IMR-90 (cell line): Measurements from ENCODE around the gene ARL10. TPM values are rescaled to one million over a fixed set of nuclear protein-coding genes. Genes with fewer than 3 reads are reported as not detected.

ENCODE experiments used
- ATAC-seq: fragments of 200-7000 bp; cut with Tn5 transposase; 2 replicates; pipeline ENCODE4 v1.9.1; 2020; ENCODE audit warnings: low read depth, mild to moderate bottlenecking, moderate library complexity
- BruUV-seq: library from RNA; stranded (reverse); fragments of 400-500 nt; replicated peaks from 2 replicates; lab custom pipeline; 2021; lab: Mats Ljungman, UMichigan
- CTCF ChIA-PET: fragments of 300-600 bp; formaldehyde crosslinking; extraction: SDS; loops from one replicate; lab custom pipeline; 2021; ENCODE audit warnings: antibody characterized with exemption; lab: Yijun Ruan, JAX
- POLR2A ChIA-PET: fragments of 300-600 bp; sonication (Branson Sonifier 250); formaldehyde crosslinking; loops from one replicate; lab custom pipeline; 2022; ENCODE audit warnings: antibody characterized with exemption; ENCODE audit not compliant: unreplicated experiment; lab: Charles Lee
- DNase-seq: peaks from one replicate; pipeline ENCODE4 v3.0.0; 2013
- H2AFZ ChIP-seq: replicated peaks from 2 replicates; pipeline ENCODE3; 2013; ENCODE audit warnings: low read length, mild to moderate bottlenecking; ENCODE audit not compliant: poor library complexity
- H2AK5ac ChIP-seq: 2 replicates; pipeline ENCODE4 v1.6.1; 2013; ENCODE audit warnings: low read depth, low read length, inconsistent platforms
- H2AK9ac ChIP-seq: replicated peaks from 2 replicates; pipeline ENCODE3; 2013; ENCODE audit warnings: mild to moderate bottlenecking, low read depth, low read length, moderate library complexity; ENCODE audit not compliant: poor library complexity
- H2BK120ac ChIP-seq: 2 replicates; pipeline ENCODE4 v1.6.1; 2013; ENCODE audit warnings: low read depth, low read length, inconsistent platforms
- H2BK15ac ChIP-seq: 3 replicates; pipeline ENCODE4 v1.6.1; 2013; ENCODE audit warnings: low read depth, low read length, inconsistent platforms
- H2BK20ac ChIP-seq: 2 replicates; pipeline ENCODE4 v1.6.1; 2013; ENCODE audit warnings: low read depth, mild to moderate bottlenecking, inconsistent platforms, low read length, moderate library complexity
- H2BK5ac ChIP-seq: 2 replicates; pipeline ENCODE4 v1.6.1; 2013; ENCODE audit warnings: mild to moderate bottlenecking, low read depth, low read length, inconsistent platforms; ENCODE audit not compliant: poor library complexity, severe bottlenecking
- H3K14ac ChIP-seq: replicated peaks from 2 replicates; pipeline ENCODE4 v1.6.1; 2013; ENCODE audit warnings: low read depth, low read length, inconsistent platforms
- H3K18ac ChIP-seq: 2 replicates; pipeline ENCODE4 v1.6.1; 2013; ENCODE audit warnings: low read depth, low read length, control low read depth
- H3K23ac ChIP-seq: 2 replicates; pipeline ENCODE4 v1.6.1; 2013; ENCODE audit warnings: low read depth, low read length, inconsistent platforms
- H3K27ac ChIP-seq: 2 replicates; pipeline ENCODE4 v1.5.1; 2013; ENCODE audit warnings: mild to moderate bottlenecking, control low read depth, low read length; ENCODE audit not compliant: insufficient read depth
- H3K27me3 ChIP-seq: 2 replicates; pipeline ENCODE4 v1.6.1; 2013; ENCODE audit warnings: low read length; ENCODE audit not compliant: control insufficient read depth, insufficient read depth
- H3K36me3 ChIP-seq: 2 replicates; pipeline ENCODE4 v1.6.1; 2013; ENCODE audit warnings: low read length, mixed read lengths; ENCODE audit not compliant: control insufficient read depth, insufficient read depth
- H3K4ac ChIP-seq: 2 replicates; pipeline ENCODE4 v1.6.1; 2013; ENCODE audit warnings: low read depth, low read length, inconsistent platforms
- H3K4me1 ChIP-seq: 2 replicates; pipeline ENCODE4 v1.6.1; 2013; ENCODE audit warnings: low read length, mixed read lengths; ENCODE audit not compliant: control insufficient read depth, insufficient read depth
- H3K4me2 ChIP-seq: 2 replicates; pipeline ENCODE4 v1.6.1; 2013; ENCODE audit warnings: low read depth, mild to moderate bottlenecking, control low read depth, low read length, moderate library complexity
- H3K4me3 ChIP-seq: 2 replicates; pipeline ENCODE4 v1.5.1; 2013; ENCODE audit warnings: low read depth, mild to moderate bottlenecking, control low read depth, low read length, moderate library complexity; ENCODE audit not compliant: insufficient read depth
- H3K56ac ChIP-seq: 2 replicates; pipeline ENCODE4 v1.6.1; 2013; ENCODE audit warnings: low read length, inconsistent platforms; ENCODE audit not compliant: insufficient read depth; ENCODE audit errors: extremely low read depth
- H3K79me1 ChIP-seq, 2 experiments: 2 replicates each; pipeline ENCODE4 v1.6.1; 2013; ENCODE audit warnings: low read length in 2 of 2, inconsistent platforms in 1 of 2, low read depth in 1 of 2
- H3K9ac ChIP-seq: 2 replicates; pipeline ENCODE4 v1.6.1; 2013; ENCODE audit warnings: low read depth, low read length, control low read depth
- H3K9me1 ChIP-seq: 2 replicates; pipeline ENCODE4 v1.6.1; 2013; ENCODE audit warnings: low read length, inconsistent platforms; ENCODE audit not compliant: insufficient read depth
- H3K9me3 ChIP-seq: 2 replicates; pipeline ENCODE4 v1.6.1; 2013; ENCODE audit warnings: low read length; ENCODE audit not compliant: control insufficient read depth, insufficient read depth
- H4K20me1 ChIP-seq: 2 replicates; pipeline ENCODE4 v1.6.1; 2013; ENCODE audit warnings: low read length, inconsistent platforms; ENCODE audit not compliant: insufficient read depth
- H4K5ac ChIP-seq: 2 replicates; pipeline ENCODE4 v1.6.1; 2013; ENCODE audit warnings: mild to moderate bottlenecking, low read depth, low read length, control low read depth
- H4K8ac ChIP-seq, 2 experiments: 2 replicates each; pipeline ENCODE4 v1.6.1; 2013; ENCODE audit warnings: low read depth in 2 of 2, low read length in 2 of 2, control low read depth in 1 of 2, inconsistent platforms in 1 of 2
- H4K91ac ChIP-seq: 2 replicates; pipeline ENCODE4 v1.6.1; 2013; ENCODE audit warnings: low read depth, low read length, inconsistent platforms; ENCODE audit not compliant: insufficient read depth
- FOS ChIP-seq: fragments of 150-350 bp; IDR thresholded peaks from 2 replicates; pipeline ENCODE4 v1.6.1; 2016; ENCODE audit warnings: low read depth, low read length
- MAZ ChIP-seq: IDR thresholded peaks from 2 replicates; pipeline ENCODE4 v1.6.1; 2012; ENCODE audit warnings: low read depth, mild to moderate bottlenecking, low read length, improper control_type of control experiment, moderate library complexity, borderline replicate concordance
- MXI1 ChIP-seq: IDR thresholded peaks from 2 replicates; pipeline ENCODE4 v1.6.1; 2012; ENCODE audit warnings: low read depth, mild to moderate bottlenecking, low read length, moderate library complexity, borderline replicate concordance
- NFE2L2 ChIP-seq: fragments of 150-350 bp; IDR thresholded peaks from 2 replicates; pipeline ENCODE4 v1.6.1; 2016; ENCODE audit warnings: low read depth, mild to moderate bottlenecking, low read length
- WGBS, 2 experiments: methylation state at CpG; one replicate each; pipeline versions ENCODE4 v1.1.5 to v1.1.7; 2013; ENCODE audit warnings: missing lambda C conversion rate in 2 of 2; ENCODE audit not compliant: insufficient read length in 1 of 2; ENCODE audit errors: extremely low coverage in 2 of 2; 5-methylcytosine and 5-hydroxymethylcytosine counted together
- dilution Hi-C: fragments of 300-500 bp; cut with HindIII; formaldehyde crosslinking; loops from one replicate; pipeline ENCODE4 v1.14.3; 2018; ENCODE audit warnings: low sequenced_read_pairs; ENCODE audit not compliant: unreplicated experiment
- in situ Hi-C: fragments of 300-500 bp; cut with MboI; formaldehyde crosslinking; loops from 3 replicates; pipeline ENCODE4 v1.14.3; 2019; ENCODE audit warnings: low sequenced_read_pairs, inconsistent platforms, mixed read lengths
- intact Hi-C: fragments of 100-400 bp; cut with micrococcal nuclease; formaldehyde crosslinking; loops from 2 replicates; pipeline ENCODE4 v1.10.0; 2022
- polyA plus RNA-seq, 3 experiments: library from polyadenylated mRNA; depleted of rRNA; stranded (reverse); fragments of >200 nt; gene quantifications; 2 replicates each; pipeline ENCODE4 v1.2.3, GENCODE V29; 2012; ENCODE audit warnings: low replicate concordance in 1 of 3
- total RNA-seq: library from RNA; depleted of rRNA; stranded (reverse); fragments of >200 nt; gene quantifications from 2 replicates; pipeline ENCODE4 v1.2.3, GENCODE V29; 2012
- TF ChIP-seq, protein P1 (sequence below): fragments of 150-350 bp; IDR thresholded peaks from 2 replicates; pipeline ENCODE4 v1.6.1; 2017; ENCODE audit warnings: mild to moderate bottlenecking, antibody characterized with exemption, low read length, low read depth

The ARL10 gene
- total and polyA plus RNA-seq, 2 of the 4 experiments (the other 2 are of a cell fraction), result 3.6 to 6.0 TPM

DNA sequence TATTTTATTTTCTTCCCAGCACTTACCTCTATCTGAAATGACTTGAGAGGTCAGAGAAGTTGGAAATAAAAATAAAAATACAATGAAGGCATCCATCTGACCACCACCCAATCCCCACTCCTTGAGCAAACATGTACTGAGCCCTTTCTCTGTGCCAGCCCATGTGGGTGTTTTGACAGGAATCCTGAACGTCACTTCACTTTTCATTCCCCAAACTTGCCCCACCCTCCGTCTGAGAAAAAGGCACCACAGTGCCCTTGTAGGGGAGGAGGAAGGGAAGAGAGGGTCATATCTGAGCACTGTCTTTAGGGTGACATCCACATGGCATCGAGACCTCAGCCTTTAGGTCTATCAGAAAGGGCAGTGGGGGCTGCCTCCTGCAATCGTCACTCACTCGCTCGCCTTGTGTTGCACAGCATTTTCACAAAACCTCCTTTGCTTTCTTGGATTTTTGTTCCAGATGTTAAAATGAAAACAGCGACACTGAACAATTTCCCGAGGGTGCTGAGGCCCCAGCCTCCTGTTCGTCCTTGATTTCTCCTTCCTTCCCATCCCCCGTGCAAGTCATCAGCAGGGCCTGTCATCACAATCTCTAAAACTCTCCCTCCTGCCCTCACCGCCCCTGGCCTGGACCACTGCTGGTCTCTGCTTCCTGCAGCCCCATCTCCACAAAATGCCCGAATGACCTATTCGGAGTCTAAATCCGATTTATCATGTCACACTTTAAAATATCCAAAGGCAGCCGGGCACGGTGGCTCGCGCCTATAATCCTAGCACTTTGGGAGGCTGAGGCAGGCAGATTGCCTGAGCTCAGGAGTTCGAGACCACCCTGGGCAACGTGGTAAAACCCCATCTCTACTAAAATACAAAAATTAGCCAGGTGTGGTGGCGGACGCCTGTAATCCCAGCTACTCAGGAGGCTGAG is 36.3 kb downstream of the ARL10 start:
- Histone ChIP-seq H3K9me1 (no peaks in the 10 kb centered on the region), H2BK20ac (no peak overlapping the region), H2AK9ac (no peak overlapping the region), H3K79me1 (peaks cover 6 to 13% of the 10 kb centered on the region in 2 experiments; a peak in 3 of 4 replicates), H2AFZ (no peak overlapping the region), H3K9me3 (no peaks in the 10 kb centered on the region), H3K4me1 (no peaks in the 10 kb centered on the region), H3K18ac (no peak overlapping the region), H3K14ac (no peak overlapping the region), H2BK15ac (no peak overlapping the region), H3K27ac (no peak overlapping the region), H2BK5ac (no peak overlapping the region), H4K5ac (no peak overlapping the region), H3K36me3 (peaks cover 20% of the 10 kb centered on the region), H3K23ac (no peak overlapping the region), H2AK5ac (no peak overlapping the region), H3K4ac (no peak overlapping the region), H3K4me3 (no peak overlapping the region), H3K27me3 (no peaks in the 10 kb centered on the region), H4K8ac (no peak overlapping the region), H4K91ac (no peak overlapping the region), H3K56ac (no peak overlapping the region), H4K20me1 (peaks cover 4% of the 10 kb centered on the region; the same call in 1 of the 2 replicates), H3K9ac (no peak overlapping the region), H2BK120ac (no peak overlapping the region), H3K4me2 (no peak overlapping the region)
- TF ChIP-seq FOS (no peak), NFE2L2 (no peak), MXI1 (no peak), MAZ (no peak)
- TF ChIP-seq, protein P1, sequence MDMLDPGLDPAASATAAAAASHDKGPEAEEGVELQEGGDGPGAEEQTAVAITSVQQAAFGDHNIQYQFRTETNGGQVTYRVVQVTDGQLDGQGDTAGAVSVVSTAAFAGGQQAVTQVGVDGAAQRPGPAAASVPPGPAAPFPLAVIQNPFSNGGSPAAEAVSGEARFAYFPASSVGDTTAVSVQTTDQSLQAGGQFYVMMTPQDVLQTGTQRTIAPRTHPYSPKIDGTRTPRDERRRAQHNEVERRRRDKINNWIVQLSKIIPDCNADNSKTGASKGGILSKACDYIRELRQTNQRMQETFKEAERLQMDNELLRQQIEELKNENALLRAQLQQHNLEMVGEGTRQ, result no peak
- 72% methylated on average over 15 of the region's 22 CpGs; no CpG with 5 or more reads in 1 of the 2 experiments for WGBS, 2 experiments
- DNase-seq (no peak), ATAC-seq (no peak)
- ChIA-PET CTCF (interaction anchor here (1.0 kb wide), 1 partner anchor 10 kb away, joined by 3 read pairs; no protein-coding TSS in a partner anchor), POLR2A (no interaction called here)
- intact Hi-C loops, result no loop called here
- in situ Hi-C loops, result no loop called here
- dilution Hi-C loops, result no loop called here
- BruUV-seq, result no TSS peak
